Neutrophil (primary cell): ENCODE results near the gene ERMP1.
"Not testable (repeated sequence)": the region's sequence is repeated elsewhere in the genome, so short reads cannot be mapped to it uniquely, and the experiment has no call there.

Experiments
- H3K27ac ChIP-seq: fragments of 200-600 bp; sonication (generic); 2 replicates; pipeline ENCODE4 v1.5.1; 2016; ENCODE audit warnings: mild to moderate bottlenecking, moderate library complexity
- H3K27me3 ChIP-seq: fragments of 200-600 bp; sonication (generic); 2 replicates; pipeline ENCODE4 v1.6.0; 2016; ENCODE audit warnings: mild to moderate bottlenecking
- H3K36me3 ChIP-seq: fragments of 200-600 bp; sonication (generic); 2 replicates; pipeline ENCODE4 v1.5.1; 2017
- H3K4me1 ChIP-seq, 2 experiments: fragments of 200-600 bp in 1 of 2; sonication (generic) in 1 of 2; 1 replicate in 1 of 2; 2 replicates in 1 of 2; pipeline versions ENCODE4 v1.5.1 to v1.6.1; 2013 to 2016; ENCODE audit warnings: low read depth in 1 of 2, low read length in 1 of 2, mild to moderate bottlenecking in 1 of 2, moderate library complexity in 1 of 2; ENCODE audit not compliant: control insufficient read depth in 1 of 2, insufficient read depth in 1 of 2
- H3K4me3 ChIP-seq, 2 experiments: fragments of 200-600 bp in 1 of 2; sonication (generic) in 1 of 2; 1 replicate in 1 of 2; 2 replicates in 1 of 2; pipeline ENCODE4 v1.5.1; 2013 to 2016; ENCODE audit warnings: low read depth in 1 of 2, low read length in 1 of 2, mild to moderate bottlenecking in 1 of 2, moderate library complexity in 1 of 2
- H3K9me3 ChIP-seq: fragments of 200-600 bp; sonication (generic); 2 replicates; pipeline ENCODE4 v1.5.1; 2016
- CTCF ChIP-seq: fragments of 200-600 bp; sonication (generic); IDR thresholded peaks from 2 replicates; pipeline ENCODE4 v1.5.1; 2016; ENCODE audit warnings: antibody characterized with exemption

ERMP1 gene

GRCh38 chr9:5832538-5833529 lies at the start of gene ERMP1:
ERMP1 (minus strand) TSS chr9:5833117; CDS start chr9:5833027, 90 bp downstream.
- TF ChIP-seq CTCF = peak; percentile 81
- Histone ChIP-seq H3K27me3 (no peaks in the 10 kb centered on the region), H3K9me3 (no peaks in the 10 kb centered on the region), H3K27ac (peak within 1 kb of the TSS; percentile 75), H3K36me3 (no peaks in the 10 kb centered on the region), H3K4me3 (peak within 1 kb of the TSS; percentile 79 to 80), H3K4me1 (peaks cover 16 to 22% of the 10 kb centered on the region in 2 experiments)

GRCh38 chr9:5882244-5883012 lies 49.5 kb upstream of the ERMP1 start:
- not testable (repeated sequence) for H3K36me3 ChIP-seq, H3K27ac ChIP-seq, H3K4me3 ChIP-seq, H3K4me1 ChIP-seq, H3K27me3 ChIP-seq, H3K9me3 ChIP-seq

GRCh38 chr9:5879419-5880181 lies 46.7 kb upstream of the ERMP1 start:
- no peaks in the 10 kb centered on the region for H3K4me1 ChIP-seq
- H3K27me3 ChIP-seq = no peaks in the 10 kb centered on the region
- no peak overlapping the region for H3K27ac ChIP-seq
- no peak for TF ChIP-seq CTCF
- no peaks in the 10 kb centered on the region for H3K9me3 ChIP-seq
- no peaks in the 10 kb centered on the region for H3K36me3 ChIP-seq
- H3K4me3 ChIP-seq = no peak overlapping the region

GRCh38 chr9:5876711-5877110 lies 43.8 kb upstream of the ERMP1 start:
- TF ChIP-seq CTCF = no peak
- no peak overlapping the region for H3K4me3 ChIP-seq

GRCh38 chr9:5876026-5876425 lies 43.1 kb upstream of the ERMP1 start:
- Histone ChIP-seq H3K27ac (no peak overlapping the region), H3K27me3 (no peaks in the 10 kb centered on the region), H3K4me3 (no peak overlapping the region), H3K36me3 (no peaks in the 10 kb centered on the region), H3K9me3 (no peaks in the 10 kb centered on the region), H3K4me1 (no peaks in the 10 kb centered on the region)
- no peak for TF ChIP-seq CTCF

More at GRCh38 chr9:5876711-5877110, 43.8 kb upstream of the ERMP1 start:
- no peaks in the 10 kb centered on the region for H3K27me3 ChIP-seq
- no peak overlapping the region for H3K27ac ChIP-seq
- no peaks in the 10 kb centered on the region for H3K4me1 ChIP-seq
- H3K36me3 ChIP-seq = no peaks in the 10 kb centered on the region
- H3K9me3 ChIP-seq = no peaks in the 10 kb centered on the region
